ENCODE data around the gene EPRS1.

DNA sequence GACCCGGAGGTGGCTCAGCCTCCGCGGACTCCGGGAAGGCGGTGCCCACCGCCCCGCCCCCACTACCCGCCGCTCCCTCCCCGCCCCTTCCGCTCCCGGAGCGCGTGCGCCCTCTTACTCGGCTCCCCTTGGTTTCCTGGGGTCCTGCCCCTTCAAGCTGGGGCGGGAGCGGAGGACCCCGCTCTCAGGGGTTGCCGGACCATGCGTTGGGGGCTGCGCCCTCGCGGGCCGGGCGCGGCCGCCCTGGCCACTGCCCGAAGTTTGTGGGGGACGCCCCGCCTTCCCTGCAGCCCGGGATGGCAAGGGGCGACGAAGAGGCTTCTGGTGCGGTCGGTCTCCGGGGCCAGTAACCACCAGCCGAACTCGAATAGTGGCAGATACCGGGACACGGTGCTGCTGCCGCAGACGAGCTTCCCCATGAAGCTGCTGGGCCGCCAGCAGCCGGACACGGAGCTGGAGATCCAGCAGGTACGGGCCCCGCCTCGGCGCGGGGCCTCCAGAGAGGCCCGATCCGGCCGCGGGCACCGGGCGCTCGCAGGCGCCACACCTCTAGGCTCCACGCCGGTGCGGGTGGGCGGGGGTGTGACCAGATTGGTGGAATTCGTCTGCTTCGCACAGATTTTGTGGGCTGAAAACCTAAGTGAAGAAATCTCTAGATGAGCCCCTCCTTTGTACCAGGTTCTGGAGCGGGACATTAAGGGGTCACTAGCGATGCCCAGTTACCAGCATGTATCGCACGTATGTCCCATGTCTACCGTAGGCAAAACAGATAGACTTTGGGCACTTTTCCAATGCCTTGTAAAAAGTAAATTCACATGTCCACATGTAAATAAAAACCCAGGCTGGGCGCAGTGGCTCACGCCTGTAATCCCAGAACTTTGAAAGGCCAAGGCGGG lies 48.0 kb upstream of the EPRS1 start, which contains the start of gene IARS2:
- TF ChIP-seq CTCF (IDR thresholded peaks at IDR 0.05 in 8 of 11, conservative IDR thresholded peaks at IDR 0.05 in 3 of 11): peak in 1 of 11 experiments; percentile 21
- peak in 1 of 3 donors; percentile 63 for TF ChIP-seq POLR2A (IDR thresholded peaks at IDR 0.05)

Data from spleen (tissue), 7 donors.